ENCODE measurements around the gene ADGRB3.
"Not testable (repeated sequence)": the region's sequence is repeated elsewhere in the genome, so short reads cannot be mapped to it uniquely, and the experiment has no call there.

The ADGRB3 gene

GRCh38 chr6:69424581-69424980 is 789.5 kb downstream of the ADGRB3 start:
- in situ Hi-C loops (cut with HindIII; ENCODE audit: low pct_unique_long_range_greater_than_20kb, low sequenced_read_pairs): no loop called here
- DNase-seq (ENCODE audit: low read depth in 1 of 2, low spot score in 1 of 2): no peak
- no peak for TF ChIP-seq JUND (IDR thresholded peaks at IDR 0.05; ENCODE audit: low read depth)

GRCh38 chr6:69427882-69428281 is 792.8 kb downstream of the ADGRB3 start:
- TF ChIP-seq JUND (IDR thresholded peaks at IDR 0.05; ENCODE audit: low read depth): no peak
- in situ Hi-C loops (cut with HindIII; ENCODE audit: low pct_unique_long_range_greater_than_20kb, low sequenced_read_pairs): no loop called here
- DNase-seq (ENCODE audit: low read depth in 1 of 2, low spot score in 1 of 2): no peak

- DNase-seq (ENCODE audit: low read depth in 1 of 2, low spot score in 1 of 2); in situ Hi-C loops (cut with HindIII; ENCODE audit: low pct_unique_long_range_greater_than_20kb, low sequenced_read_pairs): not testable (repeated sequence)
Observed at GRCh38 chr6:69432168-69432567, 797.1 kb downstream of the ADGRB3 start.

GRCh38 chr6:69433116-69433515 is 798.0 kb downstream of the ADGRB3 start:
- DNase-seq (ENCODE audit: low read depth in 1 of 2, low spot score in 1 of 2); in situ Hi-C loops (cut with HindIII; ENCODE audit: low pct_unique_long_range_greater_than_20kb, low sequenced_read_pairs): not testable (repeated sequence)

- DNase-seq (ENCODE audit: low read depth in 1 of 2, low spot score in 1 of 2): no peak
- in situ Hi-C loops (cut with HindIII; ENCODE audit: low pct_unique_long_range_greater_than_20kb, low sequenced_read_pairs): no loop called here
- TF ChIP-seq JUND (IDR thresholded peaks at IDR 0.05; ENCODE audit: low read depth): no peak
Observed at GRCh38 chr6:69438113-69438512, 803.0 kb downstream of the ADGRB3 start.
